Measurements from ENCODE around the gene CREG2. TPM values are rescaled to one million over a fixed set of nuclear protein-coding genes. Genes with fewer than 3 reads are reported as not detected.

CREG2 gene
- total RNA-seq, 1 experiment from 2014 or later, result 1.3 TPM

DNA sequence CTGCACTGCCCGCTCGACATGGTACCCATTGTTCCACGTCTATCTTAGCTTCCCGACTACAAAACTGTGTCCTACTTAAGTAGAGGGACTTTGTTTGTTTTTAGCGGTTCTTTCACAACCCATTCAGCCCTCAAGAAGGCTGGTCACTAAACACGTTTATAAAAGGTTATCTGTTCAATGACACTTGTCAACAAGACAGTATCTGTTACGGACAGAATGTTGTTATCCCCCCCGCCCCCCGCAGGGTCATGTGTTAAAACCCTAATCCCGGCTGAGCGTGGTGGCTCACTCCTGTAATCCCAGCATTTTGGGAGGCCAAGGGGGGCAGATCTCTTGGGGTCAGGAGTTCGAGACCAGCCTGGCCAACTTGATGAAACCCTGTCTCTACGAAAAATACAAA is 40.4 kb upstream of the CREG2 start:
- intact Hi-C loops (cut with micrococcal nuclease; ENCODE audit: unreplicated experiment), result no loop called here
- H3K4me1 Mint-ChIP-seq (ENCODE audit: low read depth, unreplicated experiment), result no peaks in the 10 kb centered on the region
- CTCF ChIA-PET, result no interaction called here

DNA sequence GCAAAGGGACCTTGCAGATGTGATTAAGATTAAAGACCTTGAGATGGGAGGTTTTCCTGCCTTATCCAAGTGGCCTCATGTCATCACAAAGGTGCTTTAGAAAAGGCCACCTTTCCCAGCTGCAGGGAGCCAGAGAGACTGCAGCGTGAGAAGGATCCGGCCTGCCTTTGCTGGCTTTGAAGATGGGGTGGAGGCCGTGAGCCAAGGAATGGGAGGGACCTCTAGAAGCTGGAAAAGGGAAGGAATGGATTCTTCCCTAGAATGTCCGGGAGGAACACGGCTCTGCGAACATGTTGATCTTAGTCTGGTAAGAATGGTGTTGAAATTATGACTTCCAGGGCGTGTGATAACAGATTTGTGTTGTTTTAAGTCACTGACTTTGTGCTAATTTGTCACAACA is 39.9 kb upstream of the CREG2 start:
- H3K9me3 Mint-ChIP-seq (ENCODE audit: low read depth, unreplicated experiment), result no peaks in the 10 kb centered on the region
- intact Hi-C loops (cut with micrococcal nuclease; ENCODE audit: unreplicated experiment), result no loop called here
- no peaks in the 10 kb centered on the region for H3K27me3 Mint-ChIP-seq (ENCODE audit: unreplicated experiment)
- no peak for DNase-seq
- H3K4me1 Mint-ChIP-seq (ENCODE audit: low read depth, unreplicated experiment), result no peaks in the 10 kb centered on the region
- CTCF ChIA-PET, result no interaction called here
- H3K36me3 Mint-ChIP-seq (ENCODE audit: insufficient read depth, unreplicated experiment), result no peaks in the 10 kb centered on the region
- TF ChIP-seq, protein P1, sequence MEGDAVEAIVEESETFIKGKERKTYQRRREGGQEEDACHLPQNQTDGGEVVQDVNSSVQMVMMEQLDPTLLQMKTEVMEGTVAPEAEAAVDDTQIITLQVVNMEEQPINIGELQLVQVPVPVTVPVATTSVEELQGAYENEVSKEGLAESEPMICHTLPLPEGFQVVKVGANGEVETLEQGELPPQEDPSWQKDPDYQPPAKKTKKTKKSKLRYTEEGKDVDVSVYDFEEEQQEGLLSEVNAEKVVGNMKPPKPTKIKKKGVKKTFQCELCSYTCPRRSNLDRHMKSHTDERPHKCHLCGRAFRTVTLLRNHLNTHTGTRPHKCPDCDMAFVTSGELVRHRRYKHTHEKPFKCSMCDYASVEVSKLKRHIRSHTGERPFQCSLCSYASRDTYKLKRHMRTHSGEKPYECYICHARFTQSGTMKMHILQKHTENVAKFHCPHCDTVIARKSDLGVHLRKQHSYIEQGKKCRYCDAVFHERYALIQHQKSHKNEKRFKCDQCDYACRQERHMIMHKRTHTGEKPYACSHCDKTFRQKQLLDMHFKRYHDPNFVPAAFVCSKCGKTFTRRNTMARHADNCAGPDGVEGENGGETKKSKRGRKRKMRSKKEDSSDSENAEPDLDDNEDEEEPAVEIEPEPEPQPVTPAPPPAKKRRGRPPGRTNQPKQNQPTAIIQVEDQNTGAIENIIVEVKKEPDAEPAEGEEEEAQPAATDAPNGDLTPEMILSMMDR (IDR thresholded peaks at IDR 0.05; ENCODE audit: unreplicated experiment), result no peak
- BruUV-seq (replicated peaks), result no TSS peak
- H3K4me3 Mint-ChIP-seq (ENCODE audit: low read depth, unreplicated experiment), result no peak overlapping the region
- H3K27ac Mint-ChIP-seq (ENCODE audit: unreplicated experiment), result no peak overlapping the region

More for the DNA sequence above, 40.4 kb upstream of the CREG2 start:
- Mint-ChIP-seq H3K9me3 (ENCODE audit: low read depth, unreplicated experiment) (no peaks in the 10 kb centered on the region), H3K4me3 (ENCODE audit: low read depth, unreplicated experiment) (no peak overlapping the region), H3K36me3 (ENCODE audit: insufficient read depth, unreplicated experiment) (no peaks in the 10 kb centered on the region), H3K27me3 (ENCODE audit: unreplicated experiment) (no peaks in the 10 kb centered on the region), H3K27ac (ENCODE audit: unreplicated experiment) (no peak overlapping the region)
- TF ChIP-seq, protein P1 (IDR thresholded peaks at IDR 0.05; ENCODE audit: unreplicated experiment), result no peak
- no peak for DNase-seq
- BruUV-seq (replicated peaks), result no TSS peak

GRCh38 chr2:101426822-101427221 is 39.5 kb upstream of the CREG2 start:
- no peaks in the 10 kb centered on the region for H3K36me3 Mint-ChIP-seq (ENCODE audit: insufficient read depth, unreplicated experiment)

GRCh38 chr2:101420623-101421022 is 33.3 kb upstream of the CREG2 start:
- no peak overlapping the region for H3K27ac Mint-ChIP-seq (ENCODE audit: unreplicated experiment)
- no peak overlapping the region for H3K4me3 Mint-ChIP-seq (ENCODE audit: low read depth, unreplicated experiment)
- H3K9me3 Mint-ChIP-seq (ENCODE audit: low read depth, unreplicated experiment), result no peaks in the 10 kb centered on the region
- no peaks in the 10 kb centered on the region for H3K36me3 Mint-ChIP-seq (ENCODE audit: insufficient read depth, unreplicated experiment)
- DNase-seq, result no peak
- intact Hi-C loops (cut with micrococcal nuclease; ENCODE audit: unreplicated experiment), result no loop called here
- no TSS peak for BruUV-seq (replicated peaks)
- TF ChIP-seq, protein P1 (IDR thresholded peaks at IDR 0.05; ENCODE audit: unreplicated experiment), result no peak
- CTCF ChIA-PET, result no interaction called here
- H3K4me1 Mint-ChIP-seq (ENCODE audit: low read depth, unreplicated experiment), result no peaks in the 10 kb centered on the region
- H3K27me3 Mint-ChIP-seq (ENCODE audit: unreplicated experiment), result no peaks in the 10 kb centered on the region

More at GRCh38 chr2:101426822-101427221, 39.5 kb upstream of the CREG2 start:
- no peaks in the 10 kb centered on the region for H3K27me3 Mint-ChIP-seq (ENCODE audit: unreplicated experiment)
- no peak overlapping the region for H3K4me3 Mint-ChIP-seq (ENCODE audit: low read depth, unreplicated experiment)
- intact Hi-C loops (cut with micrococcal nuclease; ENCODE audit: unreplicated experiment), result no loop called here
- CTCF ChIA-PET, result no interaction called here
- H3K27ac Mint-ChIP-seq (ENCODE audit: unreplicated experiment), result no peak overlapping the region
- TF ChIP-seq, protein P1 (IDR thresholded peaks at IDR 0.05; ENCODE audit: unreplicated experiment), result no peak
- no peaks in the 10 kb centered on the region for H3K9me3 Mint-ChIP-seq (ENCODE audit: low read depth, unreplicated experiment)
- H3K4me1 Mint-ChIP-seq (ENCODE audit: low read depth, unreplicated experiment), result no peaks in the 10 kb centered on the region
- BruUV-seq (replicated peaks), result no TSS peak
- DNase-seq, result no peak

Data from Calu3 (cell line).